Type B pancreatic cell (in vitro differentiated cells): Measurements from ENCODE around the gene PHC2. TPM values are rescaled to one million over a fixed set of nuclear protein-coding genes. Genes with fewer than 3 reads are reported as not detected.
"Not testable (repeated sequence)": the region's sequence is repeated elsewhere in the genome, so short reads cannot be mapped to it uniquely, and the experiment has no call there.

Experiments
- DNase-seq: peaks from one replicate; pipeline ENCODE4 v3.0.0; 2021; ENCODE audit warnings: mixed read lengths; ENCODE audit not compliant: unreplicated experiment; ENCODE audit errors: extremely low spot score
- H3K27ac Mint-ChIP-seq: 2 replicates; pipeline ENCODE4 v1.8.0; 2021; ENCODE audit warnings: mild to moderate bottlenecking, mixed read lengths
- H3K27me3 Mint-ChIP-seq: 2 replicates; pipeline ENCODE4 v1.8.0; 2021; ENCODE audit warnings: mixed read lengths
- H3K36me3 Mint-ChIP-seq: 2 replicates; pipeline ENCODE4 v1.8.0; 2021; ENCODE audit warnings: mixed read lengths
- H3K4me1 Mint-ChIP-seq: one replicate; pipeline ENCODE4 v1.8.0; 2021; ENCODE audit warnings: mixed read lengths; ENCODE audit not compliant: unreplicated experiment
- H3K4me3 Mint-ChIP-seq: 2 replicates; pipeline ENCODE4 v1.8.0; 2021; ENCODE audit warnings: mild to moderate bottlenecking, mixed read lengths
- H3K9me3 Mint-ChIP-seq: 2 replicates; pipeline ENCODE4 v1.8.0; 2021; ENCODE audit warnings: mixed read lengths
- CTCF ChIP-seq: fragments of 200-600 bp; sonication (generic); conservative IDR thresholded peaks from 2 replicates; pipeline ENCODE4 v1.5.0; 2021; ENCODE audit warnings: antibody characterized with exemption, mild to moderate bottlenecking
- total RNA-seq: library from RNA; stranded (reverse); gene quantifications from 2 replicates; pipeline ENCODE4 v1.2.1, GENCODE V29; 2021; ENCODE audit warnings: low replicate concordance

Gene PHC2
- total RNA-seq, 1 donor from 2014 or later, result 106 TPM

DNA sequence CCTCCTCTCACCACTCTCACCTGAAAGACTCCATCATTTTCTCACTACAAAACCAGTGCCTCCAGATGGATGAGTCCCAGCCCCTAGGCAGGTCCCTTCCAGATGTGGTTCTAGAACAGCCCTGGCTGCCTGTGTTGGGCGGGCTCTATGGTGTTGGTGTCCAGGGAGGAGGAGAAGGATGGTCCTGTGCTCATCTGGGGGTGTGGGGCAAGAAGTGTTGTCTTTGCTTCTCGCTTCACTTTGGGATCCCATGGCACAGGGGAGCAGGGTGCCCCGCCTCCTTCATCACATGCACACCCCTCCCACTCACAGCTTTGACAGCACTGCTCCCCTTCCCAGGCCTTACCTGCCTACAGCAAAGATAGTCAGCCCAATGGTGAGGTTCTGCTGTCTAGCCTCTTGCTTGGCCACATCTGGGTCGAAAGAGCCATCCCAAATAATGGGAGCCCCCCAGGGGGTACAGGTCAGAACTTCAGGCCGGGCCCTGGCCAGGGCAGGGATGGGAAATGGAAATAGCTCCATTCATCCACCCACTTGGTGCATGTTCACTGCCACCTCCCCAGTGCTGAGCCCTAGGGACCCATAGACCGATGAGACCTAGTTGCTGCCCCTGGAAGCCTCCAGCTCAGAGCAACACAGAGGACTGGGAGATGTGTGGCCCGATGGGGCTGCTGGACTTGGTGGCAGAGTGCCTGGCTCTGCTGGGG lies 119.0 kb downstream of the PHC2 start:
- no peaks in the 10 kb centered on the region for H3K9me3 Mint-ChIP-seq
- H3K36me3 Mint-ChIP-seq, result no peaks in the 10 kb centered on the region
- no peaks in the 10 kb centered on the region for H3K27me3 Mint-ChIP-seq
- DNase-seq, result no peak
- H3K4me1 Mint-ChIP-seq, result peaks cover 9% of the 10 kb centered on the region
- no peak overlapping the region for H3K4me3 Mint-ChIP-seq
- H3K27ac Mint-ChIP-seq, result no peak overlapping the region
- TF ChIP-seq CTCF, result no peak

- no peak for TF ChIP-seq CTCF
- peaks cover 3% of the 10 kb centered on the region for H3K27me3 Mint-ChIP-seq
- H3K4me3 Mint-ChIP-seq, result no peak overlapping the region
- no peaks in the 10 kb centered on the region for H3K9me3 Mint-ChIP-seq
- H3K27ac Mint-ChIP-seq, result no peak overlapping the region
- no peak for DNase-seq
- H3K4me1 Mint-ChIP-seq, result peaks cover 8% of the 10 kb centered on the region
- H3K36me3 Mint-ChIP-seq, result no peaks in the 10 kb centered on the region
Measured at GRCh38 chr1:33310702-33311101, 120.2 kb downstream of the PHC2 start.

DNA sequence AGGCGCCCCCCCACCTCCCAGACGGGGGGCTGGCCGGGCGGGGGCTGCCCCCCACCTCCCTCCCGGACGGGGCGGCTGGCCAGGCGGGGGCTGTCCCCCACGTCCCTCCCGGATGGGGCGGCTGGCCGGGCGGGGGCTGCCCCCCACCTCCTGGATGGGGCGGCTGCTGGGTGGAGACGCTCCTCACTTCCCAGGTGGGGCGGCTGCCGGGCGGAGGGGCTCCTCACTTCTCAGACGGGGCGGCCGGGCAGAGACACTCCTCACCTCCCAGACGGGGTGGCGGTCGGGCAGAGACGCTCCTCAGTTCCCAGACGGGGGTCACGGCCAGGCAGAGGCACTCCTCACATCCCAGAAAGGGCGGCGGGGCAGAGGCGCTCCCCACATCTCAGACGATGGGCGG lies 121.5 kb downstream of the PHC2 start:
- H3K27ac Mint-ChIP-seq, H3K27me3 Mint-ChIP-seq, H3K4me3 Mint-ChIP-seq, H3K9me3 Mint-ChIP-seq, H3K36me3 Mint-ChIP-seq, H3K4me1 Mint-ChIP-seq, DNase-seq: not testable (repeated sequence)

DNA sequence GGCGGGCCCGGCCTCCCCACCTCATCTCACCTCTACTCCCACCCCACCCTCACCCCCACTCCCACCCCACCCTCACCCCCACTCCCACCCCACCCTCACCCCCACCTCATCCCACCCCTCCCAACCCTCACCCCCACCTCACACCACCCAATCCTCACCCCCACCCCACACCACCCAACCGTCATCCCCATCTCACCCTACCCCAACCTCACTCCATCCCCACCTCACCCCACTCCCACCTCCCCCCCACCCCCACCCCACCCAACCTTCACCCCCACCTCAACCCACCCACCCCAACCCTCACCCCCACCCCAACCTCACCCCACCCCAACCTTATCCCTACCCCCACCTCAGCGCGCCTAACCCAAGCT lies 123.4 kb downstream of the PHC2 start:
- Mint-ChIP-seq H3K4me3 (no peak overlapping the region), H3K36me3 (peaks cover 12% of the 10 kb centered on the region), H3K4me1 (no peaks in the 10 kb centered on the region), H3K27ac (no peak overlapping the region), H3K9me3 (no peaks in the 10 kb centered on the region), H3K27me3 (peaks cover 3% of the 10 kb centered on the region)
- no peak for TF ChIP-seq CTCF
- DNase-seq, result no peak

- DNase-seq, result no peak
- Mint-ChIP-seq H3K4me3 (no peak overlapping the region), H3K4me1 (no peaks in the 10 kb centered on the region), H3K27ac (no peak overlapping the region), H3K36me3 (peaks cover 14% of the 10 kb centered on the region), H3K27me3 (peaks cover 3% of the 10 kb centered on the region), H3K9me3 (no peaks in the 10 kb centered on the region)
- no peak for TF ChIP-seq CTCF
Measured at GRCh38 chr1:33306653-33307493, 124.0 kb downstream of the PHC2 start.
